Measurements from ENCODE around the gene LNX2. TPM values are rescaled to one million over a fixed set of nuclear protein-coding genes. Genes with fewer than 3 reads are reported as not detected.

Gene LNX2
- total and polyA plus RNA-seq, 2 of the 4 experiments (the other 2 are of a cell fraction) = 3.1 to 7.2 TPM

DNA sequence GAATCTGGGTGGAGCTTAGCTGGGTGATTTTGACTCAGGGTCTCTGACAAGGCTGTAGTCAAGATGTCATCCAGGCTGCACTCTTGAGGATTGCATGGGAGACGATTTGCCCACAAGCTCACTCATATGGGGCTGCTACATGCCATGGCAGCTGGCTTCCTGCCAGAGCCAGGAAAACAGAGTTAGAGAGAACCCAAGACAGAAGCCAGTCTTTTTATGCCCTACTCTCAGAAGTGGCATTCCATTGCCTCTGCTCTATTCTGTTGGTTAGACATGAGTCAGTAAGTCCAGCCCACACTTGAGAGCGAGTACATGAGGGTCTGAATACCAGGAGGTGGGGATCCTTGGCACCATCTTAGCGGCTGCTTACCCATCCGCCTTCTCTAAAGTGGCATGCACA lies 10.8 kb upstream of the LNX2 start:
- H2AFZ ChIP-seq (replicated peaks; ENCODE audit: low read length, poor library complexity) = no peak overlapping the region
- no peak overlapping the region for H3K9ac ChIP-seq (ENCODE audit: low read depth, low read length)
- peaks cover 2% of the 10 kb centered on the region for H3K36me3 ChIP-seq (ENCODE audit: control insufficient read depth, insufficient read depth, low read length)
- no peaks in the 10 kb centered on the region for H3K9me3 ChIP-seq (ENCODE audit: control insufficient read depth, insufficient read depth, low read length)
- no peak overlapping the region for H4K8ac ChIP-seq (ENCODE audit: low read depth in 2 of 2, low read length in 2 of 2)
- in situ Hi-C loops (cut with MboI; ENCODE audit: low sequenced_read_pairs) = no loop called here
- no peak overlapping the region for H3K4me2 ChIP-seq (ENCODE audit: low read depth, low read length)
- peaks cover 38 to 54% of the 10 kb centered on the region in 2 experiments for H3K79me1 ChIP-seq (ENCODE audit: low read depth in 1 of 2, low read length in 2 of 2)
- dilution Hi-C loops (cut with HindIII; ENCODE audit: low sequenced_read_pairs, unreplicated experiment) = no loop called here
- no peaks in the 10 kb centered on the region for H3K27me3 ChIP-seq (ENCODE audit: control insufficient read depth, insufficient read depth, low read length)
- H2BK5ac ChIP-seq (ENCODE audit: low read depth, low read length, poor library complexity, severe bottlenecking) = no peak overlapping the region
- no peaks in the 10 kb centered on the region for H3K4me1 ChIP-seq (ENCODE audit: control insufficient read depth, insufficient read depth, low read length)
- no CpG with 5 or more reads among the region's 4 CpGs for WGBS, 2 experiments (ENCODE audit: extremely low coverage in 2 of 2, insufficient read length in 1 of 2)
- H3K27ac ChIP-seq (ENCODE audit: insufficient read depth, low read length) = no peak overlapping the region
- intact Hi-C loops (cut with micrococcal nuclease) = no loop called here
- ATAC-seq (ENCODE audit: low read depth) (no peak), DNase-seq (no peak)
- no peak overlapping the region for H3K14ac ChIP-seq (replicated peaks; ENCODE audit: low read depth, low read length)
- ChIA-PET CTCF (interaction anchor here (0.8 to 1.2 kb wide), 2 partner anchors 12 to 36 kb away, joined by 3 read pairs; no protein-coding TSS in a partner anchor), POLR2A (ENCODE audit: unreplicated experiment) (no interaction called here)
- no peak overlapping the region for H3K4me3 ChIP-seq (ENCODE audit: insufficient read depth, low read depth, low read length)
- H4K5ac ChIP-seq (ENCODE audit: low read depth, low read length) = no peak overlapping the region
- no peak overlapping the region for H2AK5ac ChIP-seq (ENCODE audit: low read depth, low read length)
- H2AK9ac ChIP-seq (replicated peaks; ENCODE audit: low read depth, low read length, poor library complexity) = no peak overlapping the region
- no peak overlapping the region for H3K18ac ChIP-seq (ENCODE audit: low read depth, low read length)
- no peak overlapping the region for H3K4ac ChIP-seq (ENCODE audit: low read depth, low read length)
- H4K91ac ChIP-seq (ENCODE audit: insufficient read depth, low read depth, low read length) = no peak overlapping the region
- peaks cover 23% of the 10 kb centered on the region; the same call in 1 of the 2 replicates for H4K20me1 ChIP-seq (ENCODE audit: insufficient read depth, low read length)
- H3K9me1 ChIP-seq (ENCODE audit: insufficient read depth, low read length) = peaks cover 12% of the 10 kb centered on the region; the same call in 1 of the 2 replicates
- no peak overlapping the region for H3K23ac ChIP-seq (ENCODE audit: low read depth, low read length)
- H3K56ac ChIP-seq (ENCODE audit: extremely low read depth, insufficient read depth, low read length) = no peak overlapping the region
- no TSS peak for BruUV-seq (replicated peaks)
- no peak overlapping the region for H2BK15ac ChIP-seq (ENCODE audit: low read depth, low read length)
- no peak overlapping the region for H2BK20ac ChIP-seq (ENCODE audit: low read depth, low read length)
- TF ChIP-seq SMC3 (IDR thresholded peaks at IDR 0.05; ENCODE audit: low read depth, low read length) = no peak
- TF ChIP-seq FOS (IDR thresholded peaks at IDR 0.05; ENCODE audit: low read depth, low read length) = no peak
- TF ChIP-seq MAFK (IDR thresholded peaks at IDR 0.05; ENCODE audit: low read depth, low read length) = no peak
- TF ChIP-seq NFE2L2 (IDR thresholded peaks at IDR 0.05; ENCODE audit: low read depth, low read length) = no peak
- no peak for TF ChIP-seq CEBPB (IDR thresholded peaks at IDR 0.05; ENCODE audit: low read depth, low read length)
- TF ChIP-seq, protein P1, sequence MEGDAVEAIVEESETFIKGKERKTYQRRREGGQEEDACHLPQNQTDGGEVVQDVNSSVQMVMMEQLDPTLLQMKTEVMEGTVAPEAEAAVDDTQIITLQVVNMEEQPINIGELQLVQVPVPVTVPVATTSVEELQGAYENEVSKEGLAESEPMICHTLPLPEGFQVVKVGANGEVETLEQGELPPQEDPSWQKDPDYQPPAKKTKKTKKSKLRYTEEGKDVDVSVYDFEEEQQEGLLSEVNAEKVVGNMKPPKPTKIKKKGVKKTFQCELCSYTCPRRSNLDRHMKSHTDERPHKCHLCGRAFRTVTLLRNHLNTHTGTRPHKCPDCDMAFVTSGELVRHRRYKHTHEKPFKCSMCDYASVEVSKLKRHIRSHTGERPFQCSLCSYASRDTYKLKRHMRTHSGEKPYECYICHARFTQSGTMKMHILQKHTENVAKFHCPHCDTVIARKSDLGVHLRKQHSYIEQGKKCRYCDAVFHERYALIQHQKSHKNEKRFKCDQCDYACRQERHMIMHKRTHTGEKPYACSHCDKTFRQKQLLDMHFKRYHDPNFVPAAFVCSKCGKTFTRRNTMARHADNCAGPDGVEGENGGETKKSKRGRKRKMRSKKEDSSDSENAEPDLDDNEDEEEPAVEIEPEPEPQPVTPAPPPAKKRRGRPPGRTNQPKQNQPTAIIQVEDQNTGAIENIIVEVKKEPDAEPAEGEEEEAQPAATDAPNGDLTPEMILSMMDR (conservative IDR thresholded peaks at IDR 0.05; ENCODE audit: low read depth, low read length) = no peak
- TF ChIP-seq, protein P2, sequence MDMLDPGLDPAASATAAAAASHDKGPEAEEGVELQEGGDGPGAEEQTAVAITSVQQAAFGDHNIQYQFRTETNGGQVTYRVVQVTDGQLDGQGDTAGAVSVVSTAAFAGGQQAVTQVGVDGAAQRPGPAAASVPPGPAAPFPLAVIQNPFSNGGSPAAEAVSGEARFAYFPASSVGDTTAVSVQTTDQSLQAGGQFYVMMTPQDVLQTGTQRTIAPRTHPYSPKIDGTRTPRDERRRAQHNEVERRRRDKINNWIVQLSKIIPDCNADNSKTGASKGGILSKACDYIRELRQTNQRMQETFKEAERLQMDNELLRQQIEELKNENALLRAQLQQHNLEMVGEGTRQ (IDR thresholded peaks at IDR 0.05; ENCODE audit: low read depth, low read length) = no peak
- TF ChIP-seq RCOR1 (IDR thresholded peaks at IDR 0.05; ENCODE audit: insufficient replicate concordance, low read length) = no peak
- no peak for TF ChIP-seq POLR2A (IDR thresholded peaks at IDR 0.05; ENCODE audit: low read depth, low read length)
- no peak for TF ChIP-seq CHD1 (IDR thresholded peaks at IDR 0.05; ENCODE audit: low read depth, low read length)
- H2BK120ac ChIP-seq (ENCODE audit: low read depth, low read length) = no peak overlapping the region
